Left lung (tissue), 10 donors: ENCODE results near the gene PRKCZ. TPM values are rescaled to one million over a fixed set of nuclear protein-coding genes. Genes with fewer than 3 reads are reported as not detected.

Experiments used
- ATAC-seq: fragments of 200-7000 bp; cut with Tn5 transposase; one replicate; pipeline ENCODE4 v1.9.1; 2020; ENCODE audit warnings: moderate library complexity
- DNase-seq, 4 donors: peaks; one replicate each; pipeline ENCODE4 v3.0.0-alpha.2; 2013 to 2020
- H3K27ac ChIP-seq, 2 donors: fragments of 200-600 bp; sonication (generic) in 1 of 2; one replicate each; pipeline versions ENCODE4 v1.5.0 to v1.8.0; 2020 to 2021
- H3K27me3 ChIP-seq, 2 donors: fragments of 200-600 bp; sonication (generic) in 1 of 2; one replicate each; pipeline versions ENCODE4 v1.5.0 to v1.8.0; 2020 to 2021
- H3K36me3 ChIP-seq, 2 donors: fragments of 200-600 bp; sonication (generic) in 1 of 2; one replicate each; pipeline versions ENCODE4 v1.5.0 to v1.8.0; 2020 to 2021
- H3K4me1 ChIP-seq, 2 donors: fragments of 200-600 bp; one replicate each; pipeline ENCODE4 v1.8.0; 2021
- H3K4me3 ChIP-seq, 2 donors: fragments of 200-600 bp; sonication (generic) in 1 of 2; one replicate each; pipeline versions ENCODE4 v1.5.0 to v1.8.0; 2020 to 2021; ENCODE audit warnings: mild to moderate bottlenecking in 1 of 2
- H3K9me3 ChIP-seq, 2 donors: fragments of 200-600 bp; sonication (generic) in 1 of 2; one replicate each; pipeline versions ENCODE4 v1.5.0 to v1.8.0; 2020 to 2021
- CTCF ChIP-seq, 2 donors: fragments of 200-600 bp; sonication (generic) in 1 of 2; IDR thresholded peaks; one replicate each; pipeline versions ENCODE4 v1.5.0 to v1.8.0; 2021; ENCODE audit warnings: antibody characterized with exemption in 2 of 2
- intact Hi-C, 2 donors: fragments of 100-400 bp; cut with DNase I; formaldehyde crosslinking; loops; one replicate each; pipeline versions ENCODE4 v1.11.2 to v1.14.2; 2022
- polyA plus RNA-seq, 6 donors: library from polyadenylated mRNA; unstranded; fragments of 120-200 nt; gene quantifications; one replicate each; pipeline ENCODE4 v1.2.1, GENCODE V29; 2013; ENCODE audit not compliant: insufficient read length in 6 of 6
- total RNA-seq, 2 donors: library from RNA; stranded (reverse); fragmentation: NEBNext Ultra II Directional; extraction: Animal tissue kit (Norgen Biotek cat#: 25700); gene quantifications; one replicate each; pipeline ENCODE4 v1.2.1, GENCODE V29; 2021
- donor health status: DM: no; HTN: yes; CAD: no.
- donor health status: DM: no; HTN: no; CAD: no.

The PRKCZ gene
- total and polyA plus RNA-seq, 8 donors = 37.5 to 129 (median 48.0) TPM

GRCh38 chr1:2084306-2084705 lies 34.1 kb downstream of the PRKCZ start:
- ATAC-seq (no peak), DNase-seq (peak in 1 of 4 donors; percentile 76)
- Histone ChIP-seq H3K36me3 (peaks cover 0 to 8% of the 10 kb centered on the region in 2 donors), H3K9me3 (peaks cover 0 to 6% of the 10 kb centered on the region in 2 donors), H3K4me1 (no peaks in the 10 kb centered on the region), H3K27me3 (no peaks in the 10 kb centered on the region), H3K27ac (no peak overlapping the region), H3K4me3 (no peak overlapping the region)
- intact Hi-C loops = no loop called here
- no peak for TF ChIP-seq CTCF (IDR thresholded peaks at IDR 0.05)

GRCh38 chr1:2085080-2085479 lies 34.9 kb downstream of the PRKCZ start:
- DNase-seq = peak in 2 of 4 donors; percentile 49 to 66
- no peaks in the 10 kb centered on the region for H3K4me1 ChIP-seq
- intact Hi-C loops = no loop called here
- no peak overlapping the region for H3K4me3 ChIP-seq
- no peak for TF ChIP-seq CTCF (IDR thresholded peaks at IDR 0.05)
- H3K27me3 ChIP-seq = peaks cover 0 to 1% of the 10 kb centered on the region in 2 donors
- H3K9me3 ChIP-seq = no peaks in the 10 kb centered on the region
- H3K27ac ChIP-seq = no peak overlapping the region
- peak; percentile 32 for ATAC-seq
- H3K36me3 ChIP-seq = peaks cover 0 to 8% of the 10 kb centered on the region in 2 donors

GRCh38 chr1:2086446-2087078 lies 36.4 kb downstream of the PRKCZ start:
- intact Hi-C loops = no loop called here
- Histone ChIP-seq H3K27ac (no peak overlapping the region), H3K4me3 (no peak overlapping the region), H3K27me3 (peaks cover 0 to 7% of the 10 kb centered on the region in 2 donors), H3K9me3 (no peaks in the 10 kb centered on the region), H3K36me3 (peaks cover 0 to 8% of the 10 kb centered on the region in 2 donors), H3K4me1 (no peaks in the 10 kb centered on the region)
- TF ChIP-seq CTCF (IDR thresholded peaks at IDR 0.05) = no peak
- no peak for ATAC-seq
- DNase-seq = peak in 1 of 4 donors; percentile 63

- intact Hi-C loops = no loop called here
- Histone ChIP-seq H3K4me3 (no peak overlapping the region), H3K9me3 (no peaks in the 10 kb centered on the region), H3K4me1 (no peaks in the 10 kb centered on the region), H3K36me3 (peaks cover 0 to 8% of the 10 kb centered on the region in 2 donors), H3K27ac (no peak overlapping the region), H3K27me3 (peaks cover 0 to 8% of the 10 kb centered on the region in 2 donors)
- no peak for ATAC-seq
- peak in 1 of 4 donors; percentile 66 for DNase-seq
- no peak for TF ChIP-seq CTCF (IDR thresholded peaks at IDR 0.05)
Observed at GRCh38 chr1:2087766-2088165, 37.6 kb downstream of the PRKCZ start.

GRCh38 chr1:2088458-2088857 lies 38.2 kb downstream of the PRKCZ start:
- H3K9me3 ChIP-seq = no peaks in the 10 kb centered on the region
- no peaks in the 10 kb centered on the region for H3K4me1 ChIP-seq
- peaks cover 0 to 8% of the 10 kb centered on the region in 2 donors for H3K36me3 ChIP-seq
- TF ChIP-seq CTCF (IDR thresholded peaks at IDR 0.05) = no peak
- intact Hi-C loops = no loop called here
- no peak overlapping the region for H3K4me3 ChIP-seq
- H3K27me3 ChIP-seq = peaks cover 0 to 8% of the 10 kb centered on the region in 2 donors
- DNase-seq (peak in 1 of 4 donors; percentile 69), ATAC-seq (peak; percentile 16)
- no peak overlapping the region for H3K27ac ChIP-seq
